Uterus (tissue), 2 donors: ENCODE results near the gene CAMK2B.

Experiments used
- POLR2A ChIP-seq, 2 donors: fragments of 450-650 bp; IDR thresholded peaks; one replicate each; pipeline ENCODE4 v1.6.1; 2016; ENCODE audit warnings: antibody characterized with exemption in 2 of 2, mild to moderate bottlenecking in 1 of 2, moderate library complexity in 1 of 2
- TF ChIP-seq, protein P1 (sequence below), 4 experiments: fragments of 200-600 bp in 2 of 4; fragments of 450-650 bp in 2 of 4; sonication (generic) in 2 of 4; IDR thresholded peaks; one replicate each; pipeline ENCODE4 v1.5.1; 2016 to 2019; ENCODE audit warnings: antibody characterized with exemption in 4 of 4, mild to moderate bottlenecking in 2 of 4, moderate library complexity in 1 of 4

DNA sequence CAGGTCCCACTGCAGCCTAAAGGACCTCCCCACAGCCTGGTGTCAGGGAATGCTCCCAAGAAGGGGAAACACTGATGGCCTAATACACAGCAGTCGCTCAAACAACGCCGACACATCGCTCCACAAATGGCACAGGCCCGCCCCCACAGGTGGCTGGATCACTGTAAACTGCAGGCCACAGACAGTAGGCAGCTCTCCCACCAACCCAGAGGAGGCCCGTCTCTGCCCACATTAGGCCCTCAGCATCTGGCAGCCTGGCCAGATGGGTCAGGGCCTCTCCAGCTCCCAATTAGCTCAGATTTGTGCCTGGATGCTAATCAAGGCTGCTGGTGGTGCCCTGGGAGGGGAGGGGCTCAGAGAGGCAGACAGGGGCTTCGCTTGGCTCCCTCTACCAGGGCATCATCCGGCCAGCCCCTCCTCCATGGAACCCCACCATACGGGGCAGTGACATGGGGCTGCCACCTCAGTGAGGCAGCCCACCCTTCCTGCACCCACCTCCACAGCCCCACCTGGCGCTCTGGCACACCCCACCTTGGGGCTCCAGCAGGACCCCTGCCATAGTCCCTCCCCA is 42.7 kb downstream of the CAMK2B start:
- TF ChIP-seq, protein P1, sequence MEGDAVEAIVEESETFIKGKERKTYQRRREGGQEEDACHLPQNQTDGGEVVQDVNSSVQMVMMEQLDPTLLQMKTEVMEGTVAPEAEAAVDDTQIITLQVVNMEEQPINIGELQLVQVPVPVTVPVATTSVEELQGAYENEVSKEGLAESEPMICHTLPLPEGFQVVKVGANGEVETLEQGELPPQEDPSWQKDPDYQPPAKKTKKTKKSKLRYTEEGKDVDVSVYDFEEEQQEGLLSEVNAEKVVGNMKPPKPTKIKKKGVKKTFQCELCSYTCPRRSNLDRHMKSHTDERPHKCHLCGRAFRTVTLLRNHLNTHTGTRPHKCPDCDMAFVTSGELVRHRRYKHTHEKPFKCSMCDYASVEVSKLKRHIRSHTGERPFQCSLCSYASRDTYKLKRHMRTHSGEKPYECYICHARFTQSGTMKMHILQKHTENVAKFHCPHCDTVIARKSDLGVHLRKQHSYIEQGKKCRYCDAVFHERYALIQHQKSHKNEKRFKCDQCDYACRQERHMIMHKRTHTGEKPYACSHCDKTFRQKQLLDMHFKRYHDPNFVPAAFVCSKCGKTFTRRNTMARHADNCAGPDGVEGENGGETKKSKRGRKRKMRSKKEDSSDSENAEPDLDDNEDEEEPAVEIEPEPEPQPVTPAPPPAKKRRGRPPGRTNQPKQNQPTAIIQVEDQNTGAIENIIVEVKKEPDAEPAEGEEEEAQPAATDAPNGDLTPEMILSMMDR (IDR thresholded peaks at IDR 0.05): no peak
- TF ChIP-seq POLR2A (IDR thresholded peaks at IDR 0.05): no peak
